Gastroesophageal sphincter (tissue), 3 donors: ENCODE data around the gene SCYGR3.

ENCODE experiments used
- EP300 ChIP-seq: sonication (generic); formaldehyde crosslinking; IDR thresholded peaks from one replicate; pipeline ENCODE4 v1.6.1; 2017; ENCODE audit warnings: antibody characterized with exemption, mild to moderate bottlenecking
- POLR2A ChIP-seq, 2 donors: fragments of 450-650 bp; IDR thresholded peaks; one replicate each; pipeline ENCODE4 v1.6.1; 2017; ENCODE audit warnings: antibody characterized with exemption in 2 of 2, mild to moderate bottlenecking in 2 of 2, moderate library complexity in 1 of 2
- TF ChIP-seq, protein P1 (sequence below), 4 experiments: fragments of 200-600 bp in 2 of 4; fragments of 450-650 bp in 2 of 4; sonication (generic) in 1 of 4; IDR thresholded peaks; one replicate each; pipeline ENCODE4 v1.5.1; 2017 to 2019; ENCODE audit warnings: antibody characterized with exemption in 4 of 4, mild to moderate bottlenecking in 2 of 4, moderate library complexity in 2 of 4

DNA sequence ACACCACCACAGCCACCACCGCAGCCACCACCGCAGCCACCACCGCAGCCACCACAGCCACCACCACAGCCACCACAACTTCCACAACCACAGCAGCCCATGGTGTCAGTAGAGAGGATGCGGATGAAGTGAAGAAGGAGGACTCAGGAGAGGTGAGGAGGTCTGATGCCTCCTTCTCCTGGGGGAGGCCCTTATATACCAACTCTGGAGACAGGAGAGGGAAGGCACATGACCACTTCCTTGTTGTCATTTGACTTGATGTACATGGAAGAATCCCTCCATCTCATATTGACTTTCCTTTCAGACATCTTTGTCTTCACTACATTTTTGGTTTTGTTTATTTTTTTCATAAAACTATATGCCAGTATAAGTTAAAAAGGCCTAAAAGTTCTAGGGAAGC lies at the start of gene SCYGR3:
- TF ChIP-seq EP300 (no peak), POLR2A (IDR thresholded peaks at IDR 0.05) (no peak)
- TF ChIP-seq, protein P1, sequence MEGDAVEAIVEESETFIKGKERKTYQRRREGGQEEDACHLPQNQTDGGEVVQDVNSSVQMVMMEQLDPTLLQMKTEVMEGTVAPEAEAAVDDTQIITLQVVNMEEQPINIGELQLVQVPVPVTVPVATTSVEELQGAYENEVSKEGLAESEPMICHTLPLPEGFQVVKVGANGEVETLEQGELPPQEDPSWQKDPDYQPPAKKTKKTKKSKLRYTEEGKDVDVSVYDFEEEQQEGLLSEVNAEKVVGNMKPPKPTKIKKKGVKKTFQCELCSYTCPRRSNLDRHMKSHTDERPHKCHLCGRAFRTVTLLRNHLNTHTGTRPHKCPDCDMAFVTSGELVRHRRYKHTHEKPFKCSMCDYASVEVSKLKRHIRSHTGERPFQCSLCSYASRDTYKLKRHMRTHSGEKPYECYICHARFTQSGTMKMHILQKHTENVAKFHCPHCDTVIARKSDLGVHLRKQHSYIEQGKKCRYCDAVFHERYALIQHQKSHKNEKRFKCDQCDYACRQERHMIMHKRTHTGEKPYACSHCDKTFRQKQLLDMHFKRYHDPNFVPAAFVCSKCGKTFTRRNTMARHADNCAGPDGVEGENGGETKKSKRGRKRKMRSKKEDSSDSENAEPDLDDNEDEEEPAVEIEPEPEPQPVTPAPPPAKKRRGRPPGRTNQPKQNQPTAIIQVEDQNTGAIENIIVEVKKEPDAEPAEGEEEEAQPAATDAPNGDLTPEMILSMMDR (IDR thresholded peaks at IDR 0.05): no peak
